ENCODE data around the gene NBEAL1.
"Not testable (repeated sequence)": the region's sequence is repeated elsewhere in the genome, so short reads cannot be mapped to it uniquely, and the experiment has no call there.

NBEAL1 gene

GRCh38 chr2:203112342-203112741 lies 97.7 kb downstream of the NBEAL1 start:
- no peak for DNase-seq (ENCODE audit: low read depth, low spot score)

GRCh38 chr2:203115201-203115700 lies 100.6 kb downstream of the NBEAL1 start:
- not testable (repeated sequence) for DNase-seq (ENCODE audit: low read depth, low spot score)

GRCh38 chr2:203122317-203122986 lies 107.8 kb downstream of the NBEAL1 start:
- DNase-seq (ENCODE audit: low read depth, low spot score) = no peak

GRCh38 chr2:203126996-203127395 lies 112.3 kb downstream of the NBEAL1 start:
- no peak for DNase-seq (ENCODE audit: low read depth, low spot score)

- DNase-seq (ENCODE audit: low read depth, low spot score) = no peak
Measured at GRCh38 chr2:203135105-203135504, 120.4 kb downstream of the NBEAL1 start.

GRCh38 chr2:203143391-203143790 lies 128.7 kb downstream of the NBEAL1 start:
- DNase-seq (ENCODE audit: low read depth, low spot score) = no peak

GRCh38 chr2:203149194-203149593 lies 134.5 kb downstream of the NBEAL1 start:
- no peak for DNase-seq (ENCODE audit: low read depth, low spot score)

- no peak for DNase-seq (ENCODE audit: low read depth, low spot score)
Measured at GRCh38 chr2:203155406-203155805, 140.7 kb downstream of the NBEAL1 start.

GRCh38 chr2:203162722-203163121 lies 148.0 kb downstream of the NBEAL1 start:
- not testable (repeated sequence) for DNase-seq (ENCODE audit: low read depth, low spot score)

GRCh38 chr2:203164311-203164935 lies 149.7 kb downstream of the NBEAL1 start:
- no peak for DNase-seq (ENCODE audit: low read depth, low spot score)

- no peak for DNase-seq (ENCODE audit: low read depth, low spot score)
Measured at GRCh38 chr2:203167751-203168150, 153.1 kb downstream of the NBEAL1 start.

- no peak for DNase-seq (ENCODE audit: low read depth, low spot score)
Measured at GRCh38 chr2:203170502-203170901, 155.8 kb downstream of the NBEAL1 start.

- no peak for DNase-seq (ENCODE audit: low read depth, low spot score)
Measured at GRCh38 chr2:203175371-203175770, 160.7 kb downstream of the NBEAL1 start.

GRCh38 chr2:203177361-203177760 lies 162.7 kb downstream of the NBEAL1 start:
- DNase-seq (ENCODE audit: low read depth, low spot score) = no peak

- DNase-seq (ENCODE audit: low read depth, low spot score) = no peak
Measured at GRCh38 chr2:203185864-203186263, 171.2 kb downstream of the NBEAL1 start.

- not testable (repeated sequence) for DNase-seq (ENCODE audit: low read depth, low spot score)
Measured at GRCh38 chr2:203190547-203190946, 175.9 kb downstream of the NBEAL1 start.

- DNase-seq (ENCODE audit: low read depth, low spot score) = not testable (repeated sequence)
Measured at GRCh38 chr2:203191026-203191425, 176.4 kb downstream of the NBEAL1 start.

- no peak for DNase-seq (ENCODE audit: low read depth, low spot score)
Measured at GRCh38 chr2:203191961-203192360, 177.3 kb downstream of the NBEAL1 start.

- DNase-seq (ENCODE audit: low read depth, low spot score) = no peak
Measured at GRCh38 chr2:203195331-203196036, 180.8 kb downstream of the NBEAL1 start.

GRCh38 chr2:203200866-203201265 lies 186.2 kb downstream of the NBEAL1 start:
- DNase-seq (ENCODE audit: low read depth, low spot score) = no peak

- no peak for DNase-seq (ENCODE audit: low read depth, low spot score)
Measured at GRCh38 chr2:203201426-203201825, 186.8 kb downstream of the NBEAL1 start.

GRCh38 chr2:203209538-203209937 lies 194.9 kb downstream of the NBEAL1 start:
- DNase-seq (ENCODE audit: low read depth, low spot score) = no peak

Data from iPS DF 19.7 (cell line).